Metanephros (tissue), 2 donors: ENCODE results near the gene TBC1D3G. TPM values are rescaled to one million over a fixed set of nuclear protein-coding genes. Genes with fewer than 3 reads are reported as not detected.

Experiments used
- small RNA-seq: library from RNA; depleted of rRNA; stranded (forward); fragments of <200 nt; gene quantifications from one replicate; pipeline ENCODE3, GENCODE V24; 2014; ENCODE audit warnings: low replicate concordance
- total RNA-seq: library from RNA; depleted of rRNA; stranded (reverse); fragments of >200 nt; gene quantifications from one replicate; pipeline ENCODE4 v1.2.3, GENCODE V29; 2014

Gene TBC1D3G
- 0.29 TPM for total RNA-seq

GRCh38 chr17:36323584-36323983 lies at the start of gene TBC1D3G:
Gene TBC1D3G (plus strand): TSS chr17:36323884. CDS start chr17:36325412, 1,528 bp downstream.

Small RNA genes within 50 kb of the gene (small RNA-seq; reads per million reads assigned to genes)
- gene RF00019: not detected

Other genes with a start within 250 kb of the TBC1D3G start
- 5.2 TPM for gene CCL3, start 233.7 kb upstream of the TBC1D3G start, total RNA-seq
- gene CCL4, start 220.1 kb upstream of the TBC1D3G start, total RNA-seq: 6.0 TPM
- gene TBC1D3B, start 147.2 kb upstream of the TBC1D3G start, total RNA-seq: 4.0 TPM
- gene CCL3L1, start 127.1 kb upstream of the TBC1D3G start, total RNA-seq: 1.9 TPM
- 9.3 TPM for gene CCL4L2, start 112.8 kb upstream of the TBC1D3G start, total RNA-seq
- gene TBC1D3I, start 59.3 kb upstream of the TBC1D3G start, total RNA-seq: 1.5 TPM
- not detected for gene TBC1D3H, start 64.6 kb downstream of the TBC1D3G start, total RNA-seq
- 40.2 TPM for gene ZNHIT3, start 162.8 kb downstream of the TBC1D3G start, total RNA-seq
- 66.2 TPM for gene MYO19, start 211.0 kb downstream of the TBC1D3G start, total RNA-seq
- gene PIGW, start 211.1 kb downstream of the TBC1D3G start, total RNA-seq: 5.5 TPM
- gene GGNBP2, start 221.0 kb downstream of the TBC1D3G start, total RNA-seq: 71.6 TPM